ENCODE data around the gene CNTN5. TPM values are rescaled to one million over a fixed set of nuclear protein-coding genes. Genes with fewer than 3 reads are reported as not detected.

CNTN5 gene
- total and polyA plus RNA-seq, 7 donors = under 0.01 to 0.46 TPM; not detected in 5

DNA sequence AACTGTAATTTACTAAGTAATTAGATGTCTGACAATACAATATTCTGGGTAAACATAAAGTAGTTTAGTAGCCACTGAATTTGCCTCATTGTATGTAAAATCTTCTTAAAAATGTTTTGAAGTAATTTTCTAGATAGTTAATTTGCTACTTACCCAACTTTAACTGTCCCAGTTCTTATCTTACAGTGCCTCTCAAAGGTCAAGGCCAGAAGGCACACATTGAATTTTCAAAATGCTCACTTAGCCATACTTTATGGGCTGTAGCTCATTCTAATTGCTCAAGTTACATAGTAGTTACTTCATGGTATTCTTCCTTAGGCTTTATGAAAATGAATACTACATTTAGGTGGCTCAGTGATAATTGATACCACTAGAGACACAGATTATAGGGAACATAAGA is 666.6 kb downstream of the CNTN5 start:
- no peaks in the 10 kb centered on the region for H3K27me3 ChIP-seq (ENCODE audit: insufficient read depth in 3 of 3, low read length in 2 of 3)
- no peaks in the 10 kb centered on the region for H3K36me3 ChIP-seq (ENCODE audit: insufficient read depth in 1 of 2, low read depth in 1 of 2)
- H3K4me1 ChIP-seq = no peaks in the 10 kb centered on the region
- no peaks in the 10 kb centered on the region for H3K9me3 ChIP-seq
- DNase-seq (no peak), ATAC-seq (no peak)
- H3K4me3 ChIP-seq = no peak overlapping the region
- TF ChIP-seq, protein P1, sequence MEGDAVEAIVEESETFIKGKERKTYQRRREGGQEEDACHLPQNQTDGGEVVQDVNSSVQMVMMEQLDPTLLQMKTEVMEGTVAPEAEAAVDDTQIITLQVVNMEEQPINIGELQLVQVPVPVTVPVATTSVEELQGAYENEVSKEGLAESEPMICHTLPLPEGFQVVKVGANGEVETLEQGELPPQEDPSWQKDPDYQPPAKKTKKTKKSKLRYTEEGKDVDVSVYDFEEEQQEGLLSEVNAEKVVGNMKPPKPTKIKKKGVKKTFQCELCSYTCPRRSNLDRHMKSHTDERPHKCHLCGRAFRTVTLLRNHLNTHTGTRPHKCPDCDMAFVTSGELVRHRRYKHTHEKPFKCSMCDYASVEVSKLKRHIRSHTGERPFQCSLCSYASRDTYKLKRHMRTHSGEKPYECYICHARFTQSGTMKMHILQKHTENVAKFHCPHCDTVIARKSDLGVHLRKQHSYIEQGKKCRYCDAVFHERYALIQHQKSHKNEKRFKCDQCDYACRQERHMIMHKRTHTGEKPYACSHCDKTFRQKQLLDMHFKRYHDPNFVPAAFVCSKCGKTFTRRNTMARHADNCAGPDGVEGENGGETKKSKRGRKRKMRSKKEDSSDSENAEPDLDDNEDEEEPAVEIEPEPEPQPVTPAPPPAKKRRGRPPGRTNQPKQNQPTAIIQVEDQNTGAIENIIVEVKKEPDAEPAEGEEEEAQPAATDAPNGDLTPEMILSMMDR (IDR thresholded peaks at IDR 0.05) = peak; percentile 11
- no peak overlapping the region for H3K27ac ChIP-seq
- intact Hi-C loops (cut with DNase I) = no loop called here

DNA sequence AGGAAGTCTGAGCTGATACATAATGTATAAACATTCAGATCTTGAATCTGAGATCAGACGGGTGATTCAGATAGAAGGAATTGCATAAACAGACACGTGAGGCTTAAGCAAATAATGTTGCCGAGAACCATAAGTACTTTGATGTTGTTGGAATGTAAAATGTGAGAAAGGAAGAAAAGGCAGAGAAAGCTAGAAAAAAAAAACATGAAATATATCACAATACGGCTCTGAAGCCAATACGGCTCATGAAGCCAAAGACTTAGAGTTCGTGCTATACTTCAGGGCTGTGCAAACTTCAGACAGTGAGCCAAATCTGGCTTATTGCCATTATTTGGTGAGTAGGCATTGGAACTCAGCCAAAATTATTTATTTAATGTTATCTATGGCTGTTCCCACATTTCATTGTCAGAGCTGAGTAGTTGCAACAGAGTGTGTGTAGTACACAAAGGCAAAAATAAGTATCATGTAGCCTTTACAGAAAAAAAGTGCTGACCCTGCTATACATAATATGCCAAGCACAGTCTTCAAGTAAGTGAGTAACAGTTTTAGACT is 673.3 kb downstream of the CNTN5 start:
- no peak for DNase-seq
- TF ChIP-seq, protein P1 (IDR thresholded peaks at IDR 0.05) = no peak
- 65 to 71% (median 66%) methylated on average over 6 of the region's 6 CpGs for WGBS, 3 donors
- intact Hi-C loops (cut with DNase I) = no loop called here
- H3K9me3 ChIP-seq = no peaks in the 10 kb centered on the region
- no peaks in the 10 kb centered on the region for H3K27me3 ChIP-seq (ENCODE audit: insufficient read depth in 3 of 3, low read length in 2 of 3)
- ATAC-seq = no peak
- no peaks in the 10 kb centered on the region for H3K36me3 ChIP-seq (ENCODE audit: insufficient read depth in 1 of 2, low read depth in 1 of 2)
- no peaks in the 10 kb centered on the region for H3K4me1 ChIP-seq
- H3K27ac ChIP-seq = no peak overlapping the region
- H3K4me3 ChIP-seq = no peak overlapping the region

DNA sequence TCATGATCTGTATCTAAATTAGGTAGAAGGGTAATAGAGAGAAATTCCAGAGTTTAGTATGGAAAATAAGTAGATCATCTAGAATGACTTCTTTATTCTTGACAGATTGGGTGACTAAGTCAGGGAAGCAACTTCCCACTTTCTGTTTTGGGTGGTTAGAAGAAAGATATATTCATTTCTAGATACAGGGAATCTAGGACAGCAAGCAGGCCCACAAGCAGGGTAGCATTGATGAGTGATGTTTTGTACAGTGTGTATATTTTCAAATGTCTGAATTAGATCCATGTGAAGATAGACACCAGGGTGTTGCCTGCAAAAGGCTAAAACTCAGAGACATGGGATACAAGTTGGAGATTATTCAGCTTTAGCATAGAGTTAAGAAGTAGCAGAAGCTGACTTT is 674.4 kb downstream of the CNTN5 start:
- H3K27ac ChIP-seq = no peak overlapping the region
- TF ChIP-seq, protein P1 (IDR thresholded peaks at IDR 0.05) = no peak
- DNase-seq (no peak), ATAC-seq (no peak)
- H3K36me3 ChIP-seq (ENCODE audit: insufficient read depth in 1 of 2, low read depth in 1 of 2) = no peaks in the 10 kb centered on the region
- intact Hi-C loops (cut with DNase I) = no loop called here
- no peaks in the 10 kb centered on the region for H3K9me3 ChIP-seq
- H3K4me3 ChIP-seq = no peak overlapping the region
- H3K4me1 ChIP-seq = no peaks in the 10 kb centered on the region
- H3K27me3 ChIP-seq (ENCODE audit: insufficient read depth in 3 of 3, low read length in 2 of 3) = no peaks in the 10 kb centered on the region

DNA sequence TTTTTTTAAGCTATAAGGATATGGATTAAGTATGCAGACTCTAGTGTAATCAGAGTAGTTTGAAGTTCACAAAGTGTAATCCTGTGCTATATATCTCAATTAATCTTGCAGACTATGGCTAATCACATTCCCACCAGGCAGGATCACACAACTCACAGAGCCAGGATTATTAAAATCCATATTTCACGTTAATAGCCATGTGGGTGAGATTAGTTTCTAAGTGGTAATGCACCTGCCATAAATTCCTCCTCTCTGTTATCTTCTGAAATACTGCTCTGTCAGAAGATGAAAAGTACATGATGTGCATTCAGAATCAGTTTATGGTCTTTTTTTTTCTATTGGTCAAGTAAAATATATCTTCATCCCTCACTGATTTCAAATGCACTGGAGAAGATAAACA is 686.1 kb downstream of the CNTN5 start:
- Histone ChIP-seq H3K27me3 (ENCODE audit: insufficient read depth in 3 of 3, low read length in 2 of 3) (no peaks in the 10 kb centered on the region), H3K4me3 (no peak overlapping the region), H3K36me3 (ENCODE audit: insufficient read depth in 1 of 2, low read depth in 1 of 2) (no peaks in the 10 kb centered on the region), H3K27ac (no peak overlapping the region), H3K4me1 (no peaks in the 10 kb centered on the region), H3K9me3 (no peaks in the 10 kb centered on the region)
- no peak for DNase-seq
- TF ChIP-seq, protein P1 (IDR thresholded peaks at IDR 0.05) = no peak
- intact Hi-C loops (cut with DNase I) = no loop called here
- 33 to 55% (median 37%) methylated on average over 1 of the region's 1 CpG for WGBS, 3 donors
- no peak for ATAC-seq

DNA sequence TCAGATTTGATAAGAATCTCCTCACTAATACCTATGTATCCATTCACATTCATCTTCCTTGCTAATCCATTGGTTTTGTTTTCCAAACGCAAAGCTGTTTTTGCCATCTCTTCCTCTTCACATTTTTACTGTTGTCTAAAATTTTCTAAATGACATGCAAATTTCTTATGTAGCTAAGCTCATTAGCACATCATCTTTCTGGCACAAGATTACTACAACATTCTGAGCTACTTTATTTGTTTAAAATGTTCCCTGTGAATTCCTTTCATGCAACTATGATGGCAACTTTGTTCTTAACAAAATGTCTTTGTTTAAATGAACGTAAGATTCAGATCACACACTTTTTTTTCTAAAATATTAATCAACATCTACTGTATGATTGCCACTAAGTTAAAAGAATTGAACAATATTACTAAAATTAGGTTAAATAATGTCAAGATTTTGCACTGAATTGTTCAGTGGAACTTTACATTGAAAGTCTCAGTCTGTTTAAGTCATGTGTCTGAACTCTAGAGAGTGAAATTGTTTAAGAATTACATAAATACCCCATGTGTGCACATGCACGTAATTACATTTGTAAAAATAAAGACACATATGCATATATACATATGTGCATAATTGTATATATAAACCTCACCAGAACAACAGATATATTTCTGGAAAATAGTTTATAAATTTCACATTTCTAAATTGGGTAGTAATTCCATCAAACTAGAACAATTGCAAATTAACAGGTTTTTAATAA is 688.4 kb downstream of the CNTN5 start:
- Histone ChIP-seq H3K9me3 (no peaks in the 10 kb centered on the region), H3K4me3 (no peak overlapping the region), H3K36me3 (ENCODE audit: insufficient read depth in 1 of 2, low read depth in 1 of 2) (no peaks in the 10 kb centered on the region), H3K27me3 (ENCODE audit: insufficient read depth in 3 of 3, low read length in 2 of 3) (no peaks in the 10 kb centered on the region), H3K4me1 (no peaks in the 10 kb centered on the region), H3K27ac (no peak overlapping the region)
- ATAC-seq (no peak), DNase-seq (no peak)
- WGBS, 3 donors = 66 to 79% (median 71%) methylated on average over 3 of the region's 3 CpGs
- TF ChIP-seq, protein P1 (IDR thresholded peaks at IDR 0.05) = no peak
- intact Hi-C loops (cut with DNase I) = no loop called here

Data from psoas muscle (tissue), 8 donors.